MM.1S (cell line): ENCODE measurements around the gene PGM3.

Source experiments
- DNase-seq: peaks from one replicate; pipeline ENCODE4 v3.0.0-alpha.2; 2015
- H2AFZ ChIP-seq: fragments of 300-600 bp; sonication (generic); 2 replicates; pipeline ENCODE4 v1.6.0; 2016; ENCODE audit warnings: antibody characterized with exemption, low read length
- H3F3A ChIP-seq: fragments of 300-600 bp; sonication (generic); 2 replicates; pipeline ENCODE4 v1.6.1; 2016; ENCODE audit warnings: mild to moderate bottlenecking, antibody characterized with exemption, low read length, moderate library complexity, mixed read lengths; ENCODE audit not compliant: insufficient read depth
- H3K27ac ChIP-seq: fragments of 300-600 bp; sonication (generic); 2 replicates; pipeline ENCODE4 v1.5.1; 2016; ENCODE audit warnings: mild to moderate bottlenecking, low read length
- H3K27me3 ChIP-seq: fragments of 300-600 bp; sonication (generic); replicated peaks from 2 replicates; pipeline ENCODE4 v1.6.0; 2016; ENCODE audit warnings: low read length; ENCODE audit not compliant: insufficient read depth
- H3K36me3 ChIP-seq: fragments of 300-600 bp; sonication (generic); replicated peaks from 2 replicates; pipeline ENCODE4 v1.6.1; 2016; ENCODE audit warnings: mild to moderate bottlenecking, low read length, mixed read lengths; ENCODE audit not compliant: insufficient read depth
- H3K4me1 ChIP-seq: fragments of 300-600 bp; sonication (generic); 2 replicates; pipeline ENCODE4 v1.6.1; 2016; ENCODE audit warnings: low read length, mixed read lengths
- H3K4me2 ChIP-seq: fragments of 300-600 bp; sonication (generic); 2 replicates; pipeline ENCODE4 v1.6.0; 2016; ENCODE audit warnings: low read depth, low read length
- H3K4me3 ChIP-seq: fragments of 300-600 bp; sonication (generic); 2 replicates; pipeline ENCODE4 v1.5.1; 2016; ENCODE audit warnings: low read length, mixed read lengths
- H3K79me2 ChIP-seq: fragments of 300-600 bp; sonication (generic); 2 replicates; pipeline ENCODE4 v1.6.1; 2016; ENCODE audit warnings: mixed run types, low read length, mixed read lengths
- H3K9ac ChIP-seq: fragments of 300-600 bp; sonication (generic); 2 replicates; pipeline ENCODE4 v1.6.1; 2016; ENCODE audit warnings: low read length, mixed read lengths
- H3K9me2 ChIP-seq: fragments of 300-600 bp; sonication (generic); replicated peaks from 2 replicates; pipeline ENCODE4 v1.6.1; 2016; ENCODE audit warnings: mild to moderate bottlenecking, low read length, mixed read lengths; ENCODE audit not compliant: insufficient read depth
- H3K9me3 ChIP-seq: fragments of 300-600 bp; sonication (generic); replicated peaks from 2 replicates; pipeline ENCODE4 v1.6.1; 2016; ENCODE audit warnings: mild to moderate bottlenecking, low read length, mixed read lengths; ENCODE audit not compliant: insufficient read depth
- H4K20me1 ChIP-seq: fragments of 300-600 bp; sonication (generic); 2 replicates; pipeline ENCODE4 v1.6.1; 2016; ENCODE audit warnings: mild to moderate bottlenecking, low read length, moderate library complexity, mixed read lengths; ENCODE audit not compliant: insufficient read depth
- EZH2 ChIP-seq: fragments of 300-600 bp; sonication (generic); optimal IDR thresholded peaks from 2 replicates; pipeline ENCODE3; 2017; ENCODE audit warnings: low read depth, mild to moderate bottlenecking, antibody characterized with exemption, low read length, mixed read lengths
- EZH2phosphoT487 ChIP-seq: fragments of 300-600 bp; sonication (generic); IDR thresholded peaks from 2 replicates; pipeline ENCODE4 v1.6.1; 2018; ENCODE audit warnings: antibody characterized with exemption, low read length
- TF ChIP-seq, protein P1 (sequence below): fragments of 300-600 bp; sonication (generic); IDR thresholded peaks from 2 replicates; pipeline ENCODE4 v1.5.1; 2016; ENCODE audit warnings: antibody characterized with exemption, low read length, mixed read lengths

Gene PGM3

DNA sequence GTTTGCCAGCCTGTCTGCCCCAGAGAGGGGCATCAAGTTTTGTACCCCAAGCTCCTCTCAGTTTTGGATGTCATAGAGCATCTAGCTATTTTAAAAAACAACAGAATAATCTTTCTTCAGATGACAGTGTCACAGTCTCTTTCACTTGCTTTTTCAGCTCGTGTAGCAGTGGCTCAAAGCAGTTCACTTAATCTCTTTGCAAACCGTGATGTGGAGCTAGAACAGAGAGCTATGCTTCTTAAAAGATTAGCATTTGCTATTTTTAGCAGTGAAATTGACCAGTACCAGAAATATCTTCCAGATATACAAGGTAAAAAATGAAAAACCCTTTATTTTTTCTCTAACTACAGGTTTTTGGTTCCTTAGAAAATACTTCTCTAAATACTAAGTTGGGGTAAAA lies 37.3 kb downstream of the PGM3 start:
- H3K9me3 ChIP-seq = no peaks in the 10 kb centered on the region
- no peaks in the 10 kb centered on the region for H3K27me3 ChIP-seq
- peaks cover 34% of the 10 kb centered on the region for H3F3A ChIP-seq
- no peaks in the 10 kb centered on the region for H4K20me1 ChIP-seq
- H3K27ac ChIP-seq = peak overlapping the region; percentile 85
- TF ChIP-seq, protein P1, sequence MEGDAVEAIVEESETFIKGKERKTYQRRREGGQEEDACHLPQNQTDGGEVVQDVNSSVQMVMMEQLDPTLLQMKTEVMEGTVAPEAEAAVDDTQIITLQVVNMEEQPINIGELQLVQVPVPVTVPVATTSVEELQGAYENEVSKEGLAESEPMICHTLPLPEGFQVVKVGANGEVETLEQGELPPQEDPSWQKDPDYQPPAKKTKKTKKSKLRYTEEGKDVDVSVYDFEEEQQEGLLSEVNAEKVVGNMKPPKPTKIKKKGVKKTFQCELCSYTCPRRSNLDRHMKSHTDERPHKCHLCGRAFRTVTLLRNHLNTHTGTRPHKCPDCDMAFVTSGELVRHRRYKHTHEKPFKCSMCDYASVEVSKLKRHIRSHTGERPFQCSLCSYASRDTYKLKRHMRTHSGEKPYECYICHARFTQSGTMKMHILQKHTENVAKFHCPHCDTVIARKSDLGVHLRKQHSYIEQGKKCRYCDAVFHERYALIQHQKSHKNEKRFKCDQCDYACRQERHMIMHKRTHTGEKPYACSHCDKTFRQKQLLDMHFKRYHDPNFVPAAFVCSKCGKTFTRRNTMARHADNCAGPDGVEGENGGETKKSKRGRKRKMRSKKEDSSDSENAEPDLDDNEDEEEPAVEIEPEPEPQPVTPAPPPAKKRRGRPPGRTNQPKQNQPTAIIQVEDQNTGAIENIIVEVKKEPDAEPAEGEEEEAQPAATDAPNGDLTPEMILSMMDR = no peak
- TF ChIP-seq EZH2 (no peak), EZH2phosphoT487 (no peak)
- peak overlapping the region; percentile 45 for H3K4me3 ChIP-seq
- peak overlapping the region; percentile 51; the same call in 1 of the 2 replicates for H3K9ac ChIP-seq
- H2AFZ ChIP-seq = peak overlapping the region; percentile 16; the same call in 1 of the 2 replicates
- no peaks in the 10 kb centered on the region for H3K36me3 ChIP-seq
- H3K79me2 ChIP-seq = 0 out of 2 replicates have a peak, but pooled peaks cover 4% of the 10 kb centered on the region
- H3K9me2 ChIP-seq = no peaks in the 10 kb centered on the region
- H3K4me1 ChIP-seq = peaks cover 44% of the 10 kb centered on the region
- DNase-seq = peak; percentile 79
- H3K4me2 ChIP-seq = peak overlapping the region; percentile 69

DNA sequence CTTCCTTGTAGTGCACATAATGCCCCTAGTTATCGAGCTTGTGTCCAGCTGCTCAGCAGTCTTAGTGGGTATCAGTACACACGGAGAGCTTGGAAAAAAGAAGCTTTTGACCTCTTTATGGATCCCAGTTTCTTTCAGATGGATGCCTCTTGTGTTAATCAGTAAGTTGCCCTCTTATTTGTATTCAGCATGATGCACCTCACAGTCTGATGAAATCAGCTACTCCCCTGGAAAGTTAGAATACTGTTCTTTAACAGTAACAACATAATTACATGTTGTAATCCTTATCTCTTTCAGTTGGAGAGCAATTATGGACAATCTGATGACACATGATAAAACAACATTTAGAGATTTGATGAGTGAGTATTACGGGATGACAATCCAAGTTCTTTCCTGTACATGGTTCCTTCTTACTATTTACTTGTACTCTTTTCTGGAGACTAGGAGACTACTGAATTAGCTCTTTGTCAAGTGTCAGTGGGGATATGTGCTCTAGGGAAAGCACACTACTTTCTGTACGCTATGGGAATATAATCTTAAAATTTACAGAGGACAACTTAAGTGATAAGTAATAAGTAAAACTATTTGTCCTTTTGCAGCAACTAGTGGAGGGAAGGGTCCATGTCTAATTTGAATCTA lies 39.1 kb downstream of the PGM3 start:
- Histone ChIP-seq H3K79me2 (0 out of 2 replicates have a peak, but pooled peaks cover 4% of the 10 kb centered on the region), H3F3A (peaks cover 34% of the 10 kb centered on the region), H3K27ac (peak overlapping the region; percentile 85; the same call in 1 of the 2 replicates), H3K9me2 (no peaks in the 10 kb centered on the region), H4K20me1 (no peaks in the 10 kb centered on the region), H3K9ac (no peak overlapping the region), H3K36me3 (no peaks in the 10 kb centered on the region), H3K9me3 (no peaks in the 10 kb centered on the region), H3K4me1 (peaks cover 44% of the 10 kb centered on the region), H3K4me2 (peak overlapping the region; percentile 69), H3K27me3 (no peaks in the 10 kb centered on the region), H3K4me3 (no peak overlapping the region), H2AFZ (no peak overlapping the region)
- TF ChIP-seq, protein P1 = no peak
- no peak for TF ChIP-seq EZH2
- no peak for TF ChIP-seq EZH2phosphoT487
- no peak for DNase-seq

DNA sequence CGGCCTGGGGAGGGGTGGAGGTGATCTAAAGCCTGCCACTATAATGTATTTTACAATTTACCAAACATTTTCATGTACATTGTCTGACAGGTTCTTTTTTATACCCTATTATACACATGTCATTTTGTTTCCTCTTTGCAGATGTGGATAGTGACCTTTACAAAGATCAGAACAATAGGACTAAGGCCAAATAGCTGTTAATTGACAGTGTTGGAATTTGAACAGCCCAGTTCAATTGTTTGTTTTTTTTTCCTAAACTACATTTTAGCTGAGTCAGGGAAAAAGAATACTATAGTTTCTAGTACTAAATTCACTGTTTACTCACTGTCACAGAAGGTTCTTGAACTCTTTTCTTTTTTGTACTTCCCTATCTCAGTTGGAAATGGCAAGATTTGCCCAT lies 40.2 kb downstream of the PGM3 start:
- no peaks in the 10 kb centered on the region for H3K9me2 ChIP-seq
- H3K36me3 ChIP-seq = no peaks in the 10 kb centered on the region; the same call in 1 of the 2 replicates
- H3K27me3 ChIP-seq = no peaks in the 10 kb centered on the region
- no peak overlapping the region for H3K4me3 ChIP-seq
- no peak for DNase-seq
- peaks cover 44% of the 10 kb centered on the region for H3K4me1 ChIP-seq
- H3K27ac ChIP-seq = peak overlapping the region; percentile 56; the same call in 1 of the 2 replicates
- H3K9me3 ChIP-seq = no peaks in the 10 kb centered on the region
- H3K4me2 ChIP-seq = peak overlapping the region; percentile 51
- no peak for TF ChIP-seq EZH2
- no peak for TF ChIP-seq EZH2phosphoT487
- TF ChIP-seq, protein P1 = no peak
- H2AFZ ChIP-seq = no peak overlapping the region
- H3F3A ChIP-seq = peaks cover 34% of the 10 kb centered on the region
- H4K20me1 ChIP-seq = no peaks in the 10 kb centered on the region
- no peak overlapping the region for H3K9ac ChIP-seq
- 0 out of 2 replicates have a peak, but pooled peaks cover 4% of the 10 kb centered on the region for H3K79me2 ChIP-seq
